Stimulated activated CD4-positive, alpha-beta T cell treated with anti-CD3 and anti-CD28 coated beads, Interleukin-2, amount 100 ng/mL, for 4 hours (primary cell): Measurements from ENCODE around the gene NPY2R.

Source experiments
- DNase-seq: peaks from one replicate; pipeline ENCODE4 v3.0.0-alpha.2; 2020; ENCODE audit warnings: low read depth

Gene NPY2R

DNA sequence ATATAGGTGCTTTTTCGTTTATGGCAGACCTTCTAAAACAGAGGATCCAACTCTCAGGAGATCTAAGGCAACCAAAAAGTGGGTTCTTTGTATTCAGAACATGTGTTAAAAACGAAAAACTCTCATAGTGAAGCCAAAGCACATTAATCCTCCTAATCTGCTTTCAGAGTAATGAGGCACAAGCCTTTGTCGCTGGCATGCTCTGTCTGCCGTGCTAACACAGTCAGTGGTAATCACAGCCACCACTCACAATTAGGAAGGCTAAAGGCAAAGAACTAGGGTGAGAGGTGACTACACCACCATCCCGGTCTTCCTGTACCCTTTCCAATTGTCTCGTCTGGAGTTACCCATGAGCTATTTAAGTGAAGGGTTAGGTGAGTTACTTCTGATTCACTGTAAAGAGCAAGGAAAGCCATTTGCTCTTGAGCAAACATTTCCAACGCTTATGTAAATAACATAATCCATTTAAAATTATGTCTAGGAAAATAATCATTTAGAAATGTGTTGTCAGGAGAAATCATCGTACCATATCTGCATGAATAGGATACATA lies 40.7 kb downstream of the NPY2R start:
- DNase-seq = no peak

DNA sequence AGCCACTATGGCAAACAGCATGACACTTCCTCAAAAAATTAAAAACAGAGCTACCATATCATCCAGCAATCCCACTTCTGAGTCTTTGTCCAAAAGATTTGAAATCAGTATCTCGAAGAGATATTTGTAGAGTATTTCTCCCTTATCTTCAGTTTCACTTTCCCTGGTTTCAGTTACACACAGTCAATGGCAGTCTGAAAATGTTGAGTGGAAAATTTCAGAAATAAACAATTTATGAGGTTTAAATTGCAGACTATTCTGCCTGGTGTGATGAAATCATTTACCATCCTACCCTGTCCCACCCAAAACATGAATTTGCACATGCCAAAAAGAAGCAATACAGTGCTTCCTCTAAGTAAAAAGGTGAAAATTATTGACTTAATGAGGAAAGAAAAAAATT lies 43.9 kb downstream of the NPY2R start:
- no peak for DNase-seq

DNA sequence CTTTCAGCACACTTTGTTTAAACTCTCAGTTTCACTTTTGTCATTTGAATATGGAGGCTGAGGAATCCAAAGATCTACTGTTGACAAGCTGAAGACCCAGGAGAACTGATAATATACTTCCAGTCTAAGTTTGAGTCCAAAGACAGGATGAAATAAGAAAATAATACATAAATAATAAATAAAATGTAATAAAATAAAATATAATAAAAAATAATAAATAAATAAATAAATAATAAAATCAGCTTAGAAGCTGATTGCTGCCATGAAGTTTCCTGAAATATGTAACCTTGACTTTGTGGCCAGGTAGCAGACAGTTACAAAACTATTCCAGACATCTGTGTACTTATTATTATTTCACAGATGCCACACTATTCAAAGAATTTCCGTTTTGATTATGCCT lies 55.0 kb downstream of the NPY2R start:
- no peak for DNase-seq

DNA sequence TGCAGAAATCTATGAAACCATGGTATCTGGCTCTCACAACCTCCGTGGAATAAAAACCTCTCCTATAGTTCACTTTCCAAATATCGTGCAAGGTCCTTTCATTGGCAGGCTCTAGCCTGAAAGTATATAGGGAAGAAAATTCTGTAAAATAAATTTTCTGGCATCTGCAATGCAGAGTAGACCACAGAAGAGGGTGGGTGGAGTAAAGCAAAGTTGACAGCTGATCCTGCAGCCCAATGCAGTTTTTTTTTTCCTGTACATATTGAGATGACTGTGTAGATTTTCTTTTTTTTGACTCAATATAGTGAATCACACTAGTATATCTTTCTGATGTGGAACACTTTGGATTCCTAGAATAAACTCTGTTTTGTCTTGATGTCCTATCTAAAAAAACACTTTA lies 56.7 kb downstream of the NPY2R start:
- no peak for DNase-seq
